Heart left ventricle (tissue), 13 donors: Measurements from ENCODE around the gene HBE1.

ENCODE experiments used
- POLR2A ChIP-seq, 2 donors: fragments of 450-650 bp; IDR thresholded peaks; one replicate each; pipeline ENCODE4 v1.6.1; 2017; ENCODE audit warnings: antibody characterized with exemption in 2 of 2, mild to moderate bottlenecking in 2 of 2, moderate library complexity in 2 of 2
- TF ChIP-seq, protein P1 (sequence below), 12 donors: fragments of 200-600 bp; sonication (generic) in 4 of 12; IDR thresholded peaks; one replicate each; pipeline versions ENCODE4 v1.5.0 to v1.8.0; 2018 to 2022; ENCODE audit warnings: antibody characterized with exemption in 12 of 12, mild to moderate bottlenecking in 5 of 12
- donor health status: ischemic (EF 13 %, LVEDD 7.1; RV severe dilation, severe dysfunction).
- donor health status: DM: no; HTN: yes; CAD: no.
- donor health status: DM: no; HTN: no; CAD: no.
- donor health status: ischemic (EF 25% LVEDD 6.9; RV normal size, moderate dysfunction).
- donor health status: ischemic (EF 25% LVEDD 5.7; RV mildly dilated, moderate dysfunction).
- donor health status: ischemic (EF 35%, LVEDD 5.7; RV mildly dilated, moderate dysfunction).
- donor health status: nonischemic (EF 11% LVEDD 7.7; RV severe dilation, severe dysfunction).
- donor health status: DM: yes; HTN: yes; CAD: no.
- donor health status: PGD.
- donor health status: ischemic (EF 29% LVEDD 5.4; RV normal size, mild dysfunction).
- donor health status: nonischemic (EF 23%, LVEDD 6.1; RV moderate dilation, normal function).

DNA sequence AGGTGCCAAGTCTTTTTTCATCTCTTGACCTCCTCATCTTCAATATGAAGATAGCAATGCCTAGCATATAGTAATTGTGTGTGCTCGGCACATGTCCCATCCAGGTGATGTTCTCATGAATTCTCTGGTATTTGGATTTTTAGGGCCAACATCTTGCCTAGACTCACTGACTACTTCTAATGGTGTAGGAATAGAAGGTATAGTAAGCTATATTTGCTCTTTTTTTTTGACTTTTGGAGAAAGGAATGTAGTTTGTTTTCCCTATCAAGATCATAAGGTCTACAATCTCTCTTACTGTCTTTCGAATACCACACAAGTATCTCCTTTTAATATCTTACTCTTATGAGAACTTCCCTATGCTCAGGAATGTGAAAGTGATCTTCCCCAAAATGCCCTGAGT is 38.6 kb downstream of the HBE1 start:
- TF ChIP-seq, protein P1, sequence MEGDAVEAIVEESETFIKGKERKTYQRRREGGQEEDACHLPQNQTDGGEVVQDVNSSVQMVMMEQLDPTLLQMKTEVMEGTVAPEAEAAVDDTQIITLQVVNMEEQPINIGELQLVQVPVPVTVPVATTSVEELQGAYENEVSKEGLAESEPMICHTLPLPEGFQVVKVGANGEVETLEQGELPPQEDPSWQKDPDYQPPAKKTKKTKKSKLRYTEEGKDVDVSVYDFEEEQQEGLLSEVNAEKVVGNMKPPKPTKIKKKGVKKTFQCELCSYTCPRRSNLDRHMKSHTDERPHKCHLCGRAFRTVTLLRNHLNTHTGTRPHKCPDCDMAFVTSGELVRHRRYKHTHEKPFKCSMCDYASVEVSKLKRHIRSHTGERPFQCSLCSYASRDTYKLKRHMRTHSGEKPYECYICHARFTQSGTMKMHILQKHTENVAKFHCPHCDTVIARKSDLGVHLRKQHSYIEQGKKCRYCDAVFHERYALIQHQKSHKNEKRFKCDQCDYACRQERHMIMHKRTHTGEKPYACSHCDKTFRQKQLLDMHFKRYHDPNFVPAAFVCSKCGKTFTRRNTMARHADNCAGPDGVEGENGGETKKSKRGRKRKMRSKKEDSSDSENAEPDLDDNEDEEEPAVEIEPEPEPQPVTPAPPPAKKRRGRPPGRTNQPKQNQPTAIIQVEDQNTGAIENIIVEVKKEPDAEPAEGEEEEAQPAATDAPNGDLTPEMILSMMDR (IDR thresholded peaks at IDR 0.05) = no peak
- TF ChIP-seq POLR2A (IDR thresholded peaks at IDR 0.05) = no peak
